NT2/D1 (cell line): ENCODE measurements around the gene ATP1A2.

ENCODE experiments used
- SUZ12 ChIP-seq: IDR thresholded peaks from 2 replicates; pipeline ENCODE4 v1.6.1; 2011; ENCODE audit not compliant: insufficient read length, insufficient read depth; ENCODE audit errors: extremely low read depth
- YY1 ChIP-seq: IDR thresholded peaks from 2 replicates; pipeline ENCODE4 v1.6.1; 2011; ENCODE audit not compliant: insufficient read length, insufficient read depth

GRCh38 chr1:160116283-160117147 lies 956 bp downstream of the ATP1A2 start:
- no peak for TF ChIP-seq SUZ12
- no peak for TF ChIP-seq YY1
